Lung microvascular endothelial cell (primary cell): Measurements from ENCODE around the gene PACSIN2. TPM values are rescaled to one million over a fixed set of nuclear protein-coding genes. Genes with fewer than 3 reads are reported as not detected.
"Not testable (repeated sequence)": the region's sequence is repeated elsewhere in the genome, so short reads cannot be mapped to it uniquely, and the experiment has no call there.

Experiments used
- DNase-seq, 2 donors: peaks; one replicate each; pipeline versions ENCODE4 v3.0.0 to v3.0.0-alpha.2; 2010; ENCODE audit warnings: low read depth in 2 of 2
- total RNA-seq: library from RNA; depleted of rRNA; stranded (reverse); fragments of >200 nt; gene quantifications from 2 replicates; pipeline ENCODE4 v1.2.1, GENCODE V29; 2014

The PACSIN2 gene
- total RNA-seq, 1 donor from 2014 or later = 88.9 TPM

DNA sequence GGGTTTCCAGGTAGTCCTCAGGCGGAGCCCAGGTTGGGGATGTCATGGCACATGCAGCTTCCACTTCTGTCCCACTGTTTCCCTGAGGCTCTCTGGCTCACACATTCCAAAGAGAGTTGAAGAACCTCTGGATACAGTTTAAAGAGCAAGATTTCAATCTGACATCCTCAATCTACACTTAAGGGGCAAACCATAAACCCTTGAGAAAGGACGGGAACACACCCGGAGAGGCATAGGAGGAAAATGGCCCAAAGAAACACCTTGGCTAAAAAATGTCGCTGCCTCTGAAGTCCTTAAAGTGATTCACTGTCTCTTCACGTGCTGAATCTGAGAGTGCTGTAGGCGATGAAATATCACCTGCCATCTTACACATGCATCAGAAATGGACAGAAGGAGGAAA lies 87.0 kb downstream of the PACSIN2 start:
- no peak for DNase-seq

- no peak for DNase-seq
Observed at GRCh38 chr22:42926768-42927167, 88.2 kb downstream of the PACSIN2 start.

- peak; percentile 52 to 74 for DNase-seq
Observed at GRCh38 chr22:42926104-42926503, 88.8 kb downstream of the PACSIN2 start.

DNA sequence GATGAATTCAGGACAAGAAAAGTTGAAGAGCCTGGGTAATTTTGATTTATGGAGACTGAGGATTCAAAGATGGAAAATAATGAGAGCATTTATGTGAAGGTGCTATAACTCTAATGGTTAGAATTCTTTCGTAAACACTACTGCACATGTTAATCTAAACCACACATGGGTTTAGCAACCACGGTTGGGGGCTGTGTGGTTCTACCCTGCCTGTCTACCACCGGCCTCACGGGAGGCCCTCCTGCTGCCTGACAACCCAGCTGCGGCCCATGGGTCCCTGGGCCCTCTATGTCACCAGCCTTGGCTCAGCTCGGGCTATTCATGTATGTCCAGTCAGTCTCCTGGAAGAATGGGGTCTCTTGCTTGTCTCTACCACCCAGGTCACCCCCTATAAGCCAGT lies 89.4 kb downstream of the PACSIN2 start:
- DNase-seq = no peak

- DNase-seq = not testable (repeated sequence)
Observed at GRCh38 chr22:42925031-42925430, 89.9 kb downstream of the PACSIN2 start.

GRCh38 chr22:42924436-42924835 lies 90.5 kb downstream of the PACSIN2 start:
- DNase-seq = no peak

DNA sequence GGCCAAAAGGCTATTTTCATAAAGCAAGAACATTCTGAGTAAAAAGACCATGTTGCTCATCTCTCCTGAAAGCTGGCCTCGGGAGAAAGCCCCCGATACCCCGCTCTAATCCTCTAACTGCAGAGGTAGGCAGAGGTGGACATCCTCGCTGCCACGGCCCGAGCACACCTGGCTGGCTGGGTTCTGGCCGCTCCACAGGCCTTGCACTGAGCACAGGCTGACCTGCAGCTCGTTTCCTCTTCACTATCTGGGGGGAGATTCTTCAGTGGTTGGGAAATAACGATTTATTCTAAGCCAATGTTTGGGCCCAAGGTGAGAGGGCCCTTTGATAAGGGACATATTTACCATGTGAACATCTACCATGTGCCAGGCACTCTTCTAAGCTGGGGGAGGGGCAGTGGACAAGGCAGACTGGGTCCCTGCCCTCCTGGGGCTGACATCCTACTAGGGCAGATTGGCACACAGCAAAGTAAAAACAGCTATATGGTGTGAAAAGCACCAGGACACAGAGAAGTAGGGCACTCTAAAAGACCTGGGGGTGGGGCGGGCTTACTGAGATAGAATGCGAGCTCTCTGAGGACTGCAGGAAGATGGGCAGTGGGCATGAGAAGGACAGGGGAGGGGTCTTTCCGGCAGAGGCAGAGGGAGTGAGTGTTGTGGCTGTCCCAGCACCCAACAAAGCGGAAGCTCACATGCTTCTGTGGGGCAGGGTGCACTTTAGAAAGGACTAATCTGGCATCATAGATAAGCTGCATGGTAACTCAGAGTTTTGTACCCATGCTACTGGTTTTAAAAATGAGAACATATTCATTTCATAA lies 92.4 kb downstream of the PACSIN2 start:
- no peak for DNase-seq

GRCh38 chr22:42920101-42920820 lies 94.7 kb downstream of the PACSIN2 start:
- no peak for DNase-seq

- peak in 1 of 2 donors; percentile 45 for DNase-seq
Observed at GRCh38 chr22:42919199-42919598, 95.8 kb downstream of the PACSIN2 start.

- no peak for DNase-seq
Observed at GRCh38 chr22:42918500-42918899, 96.4 kb downstream of the PACSIN2 start.

GRCh38 chr22:42917358-42917757 lies 97.6 kb downstream of the PACSIN2 start:
- not testable (repeated sequence) for DNase-seq

GRCh38 chr22:42915980-42916765 lies 98.8 kb downstream of the PACSIN2 start:
- DNase-seq = no peak

GRCh38 chr22:42914511-42915076 lies 100.4 kb downstream of the PACSIN2 start:
- DNase-seq = no peak

DNA sequence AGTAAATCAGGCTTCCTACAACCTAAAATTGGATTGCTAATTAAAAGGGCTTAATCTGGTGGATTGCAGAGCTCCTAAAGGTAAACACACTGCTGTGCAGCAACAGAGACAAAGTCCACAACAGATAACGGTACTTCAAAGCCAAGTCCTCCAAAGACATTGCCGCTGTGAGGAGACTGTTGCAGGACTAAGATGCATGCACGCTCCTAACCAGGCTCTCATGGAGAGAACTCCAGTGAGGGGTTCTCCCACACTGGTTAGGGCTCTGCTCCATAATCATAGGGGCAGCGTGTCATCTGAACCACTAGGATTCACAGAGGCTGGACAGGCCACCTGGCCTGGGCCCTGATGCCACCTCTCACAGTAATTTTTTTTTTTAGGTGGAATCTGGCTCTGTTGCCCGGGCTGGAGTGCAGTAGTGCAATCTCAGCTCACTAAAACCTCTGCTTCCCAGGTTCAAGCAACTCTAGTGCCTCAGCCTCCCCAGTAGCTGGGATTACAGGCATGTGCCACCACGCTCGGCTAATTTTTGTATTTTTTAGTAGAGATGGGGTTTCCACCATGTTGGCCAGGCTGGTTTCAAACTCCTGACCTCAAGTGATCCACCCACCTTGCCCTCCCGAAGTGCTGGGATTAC lies 101.0 kb downstream of the PACSIN2 start:
- no peak for DNase-seq

- DNase-seq = no peak
Observed at GRCh38 chr22:42912059-42912458, 102.9 kb downstream of the PACSIN2 start.

- no peak for DNase-seq
Observed at GRCh38 chr22:42910221-42910942, 104.6 kb downstream of the PACSIN2 start.

GRCh38 chr22:42909363-42910058 lies 105.4 kb downstream of the PACSIN2 start:
- no peak for DNase-seq

- DNase-seq = no peak
Observed at GRCh38 chr22:42908374-42908746, 106.6 kb downstream of the PACSIN2 start.

DNA sequence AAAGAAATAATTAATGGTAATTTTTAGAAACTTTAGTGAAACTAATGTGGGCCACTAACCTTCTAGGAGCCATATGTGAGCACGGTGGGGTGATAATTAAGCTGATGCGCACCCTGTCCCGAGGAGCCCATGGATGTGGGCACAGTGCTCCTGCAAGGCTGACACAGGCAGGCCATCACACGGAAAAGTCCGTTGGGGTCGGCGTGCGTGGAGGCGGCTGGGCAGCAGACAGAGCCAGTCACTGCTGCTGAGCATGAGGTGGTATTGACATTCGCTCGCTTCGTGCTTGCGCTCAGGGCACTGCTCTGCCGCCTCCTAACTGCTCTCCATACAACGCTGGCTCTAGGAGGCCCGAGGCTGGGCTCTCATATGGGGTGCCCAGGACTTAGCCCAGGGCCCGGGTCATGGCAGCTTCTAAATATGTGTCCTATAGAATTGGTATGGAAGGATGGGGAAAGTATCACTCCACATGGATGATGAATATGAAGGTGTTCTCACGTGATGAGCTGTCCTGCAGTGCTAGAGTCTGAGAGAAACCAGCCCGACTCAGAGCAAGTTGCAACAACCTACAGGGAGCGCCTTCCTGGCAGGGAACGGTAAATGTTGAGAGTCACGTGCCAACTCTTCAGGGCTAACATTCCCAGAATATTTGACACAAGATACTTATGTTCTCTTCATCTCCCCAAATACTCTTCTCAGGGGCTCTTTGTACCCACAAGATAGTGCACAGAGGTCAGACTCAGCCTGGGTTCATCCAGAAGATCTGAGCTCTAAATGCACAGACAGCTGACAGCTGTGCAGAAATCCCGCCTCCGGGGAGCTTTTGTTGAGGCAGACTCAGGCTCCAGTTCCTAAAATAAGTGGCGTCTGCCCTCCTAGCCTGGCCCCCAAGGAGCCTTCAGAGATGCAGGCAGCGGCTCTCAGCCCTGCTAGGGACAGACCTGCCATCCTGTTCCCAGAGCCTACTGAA lies 107.3 kb downstream of the PACSIN2 start:
- no peak for DNase-seq
